ENCODE data around the gene TOP2B.

TOP2B gene

DNA sequence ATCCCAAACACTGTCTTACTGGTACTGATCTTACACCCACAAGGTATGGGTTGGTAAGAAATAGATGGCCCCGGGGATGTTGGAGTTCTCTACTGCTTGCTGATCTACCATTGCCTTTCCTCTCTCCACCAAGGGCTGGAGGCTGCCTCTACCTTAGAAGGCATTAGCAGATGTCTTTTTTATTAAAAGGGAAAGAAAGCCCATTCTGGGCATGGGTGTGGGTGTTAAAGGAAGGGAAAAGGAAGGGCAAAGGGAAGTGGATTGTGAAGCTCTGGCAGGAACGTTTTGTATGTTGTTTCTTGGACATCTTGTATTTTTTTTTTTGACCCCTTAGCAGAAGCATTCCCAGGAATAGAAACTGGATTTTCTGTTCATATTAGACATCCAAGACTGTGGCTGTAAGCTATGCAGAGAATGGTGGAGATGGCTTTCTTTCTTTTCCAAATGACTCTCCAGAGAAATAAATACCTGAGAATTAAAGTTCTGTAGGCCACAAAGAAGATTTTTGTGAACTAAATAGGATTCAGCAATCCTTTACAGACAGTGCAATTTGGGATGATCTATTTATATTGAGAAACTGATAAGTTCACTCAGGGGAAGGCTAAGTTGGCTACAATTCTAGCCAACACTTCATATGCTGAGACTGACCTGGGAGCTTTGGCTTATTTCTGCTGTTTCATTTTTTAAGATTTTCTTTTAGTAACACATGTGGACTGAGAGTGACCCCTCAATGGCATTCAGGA lies 108.8 kb downstream of the TOP2B start:
- Histone ChIP-seq H3K9ac (ENCODE audit: low read depth, low read length) (no peak overlapping the region), H3K27ac (ENCODE audit: low read depth, low read length) (no peak overlapping the region), H3K4me3 (ENCODE audit: low read length) (no peak overlapping the region), H3K36me3 (ENCODE audit: insufficient read depth, low read length) (no peaks in the 10 kb centered on the region), H3K4me1 (ENCODE audit: insufficient read depth, low read length) (no peaks in the 10 kb centered on the region), H3K27me3 (ENCODE audit: insufficient read depth, low read length) (no peaks in the 10 kb centered on the region), H3K9me3 (ENCODE audit: insufficient read depth, low read depth, low read length) (no peaks in the 10 kb centered on the region)
- 89% methylated on average over 1 of the region's 2 CpGs for WGBS

DNA sequence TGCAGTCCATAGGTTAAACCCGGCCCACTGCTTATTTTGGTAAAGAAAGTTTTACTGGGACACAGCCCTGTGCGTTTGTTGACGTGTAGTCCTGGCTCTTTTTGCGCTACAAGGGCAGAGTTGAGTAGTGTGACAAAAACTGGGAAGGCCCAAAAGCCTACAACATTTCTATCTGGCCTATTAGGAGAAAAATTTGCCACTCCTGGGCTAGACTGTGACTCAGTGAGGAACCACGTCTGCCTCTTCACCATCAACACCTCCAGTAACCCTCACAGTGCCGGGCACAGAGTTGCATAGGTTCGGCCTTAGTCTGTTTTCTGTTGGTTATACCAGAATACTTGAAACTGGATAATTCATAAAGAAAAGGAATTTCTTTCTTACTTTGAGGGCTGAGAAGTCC lies 110.3 kb downstream of the TOP2B start:
- Histone ChIP-seq H3K36me3 (ENCODE audit: insufficient read depth, low read length) (no peaks in the 10 kb centered on the region), H3K4me1 (ENCODE audit: insufficient read depth, low read length) (no peaks in the 10 kb centered on the region), H3K4me3 (ENCODE audit: low read length) (no peak overlapping the region), H3K27me3 (ENCODE audit: insufficient read depth, low read length) (no peaks in the 10 kb centered on the region), H3K9ac (ENCODE audit: low read depth, low read length) (no peak overlapping the region), H3K27ac (ENCODE audit: low read depth, low read length) (no peak overlapping the region), H3K9me3 (ENCODE audit: insufficient read depth, low read depth, low read length) (0 out of 2 replicates have a peak, but pooled peaks cover 2% of the 10 kb centered on the region)
- WGBS, result 91% methylated on average over 7 of the region's 7 CpGs

GRCh38 chr3:25552251-25552650 lies 112.5 kb downstream of the TOP2B start:
- no peak overlapping the region for H3K9ac ChIP-seq (ENCODE audit: low read depth, low read length)
- WGBS, result 87% methylated on average over 3 of the region's 3 CpGs
- 0 out of 2 replicates have a peak, but pooled peaks cover 2% of the 10 kb centered on the region for H3K9me3 ChIP-seq (ENCODE audit: insufficient read depth, low read depth, low read length)
- no peak overlapping the region for H3K27ac ChIP-seq (ENCODE audit: low read depth, low read length)
- no peaks in the 10 kb centered on the region for H3K4me1 ChIP-seq (ENCODE audit: insufficient read depth, low read length)
- no peaks in the 10 kb centered on the region for H3K36me3 ChIP-seq (ENCODE audit: insufficient read depth, low read length)
- no peaks in the 10 kb centered on the region for H3K27me3 ChIP-seq (ENCODE audit: insufficient read depth, low read length)
- H3K4me3 ChIP-seq (ENCODE audit: low read length), result no peak overlapping the region

GRCh38 chr3:25548836-25549235 lies 115.9 kb downstream of the TOP2B start:
- Histone ChIP-seq H3K36me3 (ENCODE audit: insufficient read depth, low read length) (no peaks in the 10 kb centered on the region), H3K4me3 (ENCODE audit: low read length) (no peak overlapping the region), H3K4me1 (ENCODE audit: insufficient read depth, low read length) (no peaks in the 10 kb centered on the region), H3K9me3 (ENCODE audit: insufficient read depth, low read depth, low read length) (0 out of 2 replicates have a peak, but pooled peaks cover 2% of the 10 kb centered on the region), H3K9ac (ENCODE audit: low read depth, low read length) (no peak overlapping the region), H3K27ac (ENCODE audit: low read depth, low read length) (no peak overlapping the region), H3K27me3 (ENCODE audit: insufficient read depth, low read length) (no peaks in the 10 kb centered on the region)
- 96% methylated on average over 2 of the region's 2 CpGs for WGBS

DNA sequence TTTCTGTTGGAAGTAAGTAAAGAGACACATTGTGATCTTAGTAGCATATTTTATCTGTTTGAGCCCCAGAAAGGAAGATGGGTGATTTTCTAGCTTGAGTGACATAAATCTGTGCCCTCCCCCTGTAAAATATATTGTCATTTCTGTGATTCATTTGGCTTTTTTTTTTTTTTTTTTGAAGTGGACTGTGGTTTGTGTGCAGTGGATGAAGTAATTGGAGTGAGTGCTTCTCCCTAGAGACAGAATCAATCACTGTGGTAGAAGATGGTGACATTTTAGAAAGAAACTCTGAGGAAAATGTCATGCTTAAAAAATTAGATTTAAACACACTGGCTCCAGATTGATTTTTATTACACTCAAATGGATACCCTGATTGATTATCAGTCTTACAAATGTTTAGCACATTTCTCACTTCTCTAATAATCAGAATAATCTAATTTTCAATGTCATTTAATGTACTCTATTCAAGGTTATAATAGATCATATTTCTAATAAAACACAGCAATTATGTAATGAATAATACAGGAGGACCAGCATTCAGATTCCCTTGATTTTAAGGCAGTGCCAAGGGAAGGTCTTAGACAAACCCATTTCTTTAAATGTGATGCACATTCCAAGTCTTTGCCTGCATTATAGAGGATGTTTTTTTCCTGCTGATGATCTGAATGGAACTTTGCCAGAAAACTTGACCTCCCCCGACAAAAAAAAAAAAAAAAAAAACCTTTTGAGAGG lies 116.6 kb downstream of the TOP2B start:
- Histone ChIP-seq H3K9me3 (ENCODE audit: insufficient read depth, low read depth, low read length) (0 out of 2 replicates have a peak, but pooled peaks cover 2% of the 10 kb centered on the region), H3K36me3 (ENCODE audit: insufficient read depth, low read length) (no peaks in the 10 kb centered on the region), H3K9ac (ENCODE audit: low read depth, low read length) (no peak overlapping the region), H3K4me1 (ENCODE audit: insufficient read depth, low read length) (no peaks in the 10 kb centered on the region), H3K4me3 (ENCODE audit: low read length) (no peak overlapping the region), H3K27ac (ENCODE audit: low read depth, low read length) (no peak overlapping the region), H3K27me3 (ENCODE audit: insufficient read depth, low read length) (no peaks in the 10 kb centered on the region)
- 100% methylated on average over 1 of the region's 1 CpG for WGBS
